Fibroblast of skin of scalp (primary cell): ENCODE data around the gene TMEM243.
"Not testable (repeated sequence)": the region's sequence is repeated elsewhere in the genome, so short reads cannot be mapped to it uniquely, and the experiment has no call there.

Experiments used
- DNase-seq: peaks from one replicate; pipeline ENCODE4 v3.0.0-alpha.2; 2013

Gene TMEM243

DNA sequence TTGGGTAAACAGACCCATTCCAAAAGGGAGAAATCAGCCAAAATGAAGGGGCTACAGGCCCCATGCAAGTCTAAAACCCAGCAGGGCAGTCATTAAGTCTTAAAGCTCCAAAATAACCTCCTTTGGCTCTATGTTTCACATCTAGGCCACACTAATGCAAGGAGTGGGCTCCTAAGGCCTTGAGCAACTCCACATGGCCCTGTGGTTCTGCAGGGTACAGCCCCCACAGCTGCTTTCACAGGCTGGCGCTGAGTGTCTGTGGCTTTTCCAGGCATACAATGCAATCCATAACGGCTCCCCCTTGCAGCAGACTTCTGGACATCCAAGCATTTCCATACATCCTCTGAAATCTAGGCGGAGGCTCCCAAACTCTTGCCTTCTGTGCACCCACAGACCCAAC, 9.0 kb downstream of the TMEM243 start:
- no peak for DNase-seq

DNA sequence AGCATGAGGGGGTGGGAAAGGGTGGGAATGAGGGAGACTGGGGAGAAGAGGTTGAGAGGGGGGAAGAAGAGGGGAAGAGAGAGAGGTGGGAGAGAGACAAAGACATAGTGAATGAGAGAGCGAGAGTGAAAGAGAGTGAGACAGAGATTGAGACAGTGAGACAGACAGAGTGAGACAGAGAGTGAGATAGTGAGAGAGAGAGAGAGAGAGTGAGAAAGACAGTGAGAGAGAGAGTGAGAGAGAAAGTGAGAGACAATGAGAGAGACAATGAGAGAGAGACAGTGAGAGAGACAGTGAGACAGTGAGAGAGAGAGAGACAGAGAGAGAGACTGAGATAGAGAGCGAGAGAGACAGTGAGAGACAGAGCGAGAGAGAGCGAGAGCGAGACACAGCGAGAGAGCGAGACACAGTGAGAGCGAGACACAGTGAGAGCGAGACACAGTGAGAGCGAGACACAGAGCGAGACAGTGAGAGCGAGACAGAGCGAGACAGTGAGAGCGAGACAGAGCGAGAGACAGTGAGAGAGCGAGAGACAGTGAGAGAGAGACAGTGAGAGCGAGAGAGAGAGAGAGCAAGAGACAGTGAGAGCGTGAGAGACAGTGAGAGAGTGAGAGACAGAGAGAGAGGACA, 10.1 kb downstream of the TMEM243 start:
- no peak for DNase-seq

DNA sequence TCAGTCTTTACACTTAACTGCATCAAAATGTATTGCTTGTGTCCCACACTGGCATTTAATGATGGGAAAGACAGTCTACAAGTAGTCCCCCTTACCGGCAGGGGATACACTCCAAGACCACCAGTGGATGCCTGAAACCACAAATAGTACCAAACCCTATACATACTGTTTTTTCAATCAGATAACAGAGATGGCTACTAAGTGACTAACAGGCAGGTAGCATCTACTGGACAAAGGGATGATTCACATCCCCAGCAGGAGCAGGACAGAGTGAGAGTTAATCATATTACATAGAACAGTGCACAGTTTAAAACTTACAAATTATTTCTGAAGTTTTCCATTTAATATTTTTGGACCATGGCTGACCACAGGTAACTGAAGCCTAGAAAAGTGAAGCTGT, 13.2 kb downstream of the TMEM243 start:
- no peak for DNase-seq

DNA sequence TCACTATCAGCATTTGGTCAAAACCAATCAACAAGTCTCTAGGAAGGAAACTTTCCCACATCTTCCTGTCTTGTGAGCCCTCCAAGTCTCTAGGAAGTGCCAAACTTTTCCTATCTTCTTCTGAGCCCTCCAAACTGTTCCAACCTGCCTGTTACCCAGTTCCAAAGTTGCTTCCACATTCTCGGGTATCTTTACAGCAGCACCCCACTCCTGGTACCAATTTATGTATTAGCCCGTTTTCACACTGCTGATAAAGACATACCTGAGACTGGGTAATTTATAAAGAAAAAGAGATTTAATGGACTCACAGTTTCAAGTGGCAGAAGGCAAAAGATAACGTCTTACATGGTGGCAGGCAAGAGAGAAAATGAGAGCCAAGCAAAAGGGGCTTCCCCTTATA, 13.8 kb downstream of the TMEM243 start:
- DNase-seq: not testable (repeated sequence)

DNA sequence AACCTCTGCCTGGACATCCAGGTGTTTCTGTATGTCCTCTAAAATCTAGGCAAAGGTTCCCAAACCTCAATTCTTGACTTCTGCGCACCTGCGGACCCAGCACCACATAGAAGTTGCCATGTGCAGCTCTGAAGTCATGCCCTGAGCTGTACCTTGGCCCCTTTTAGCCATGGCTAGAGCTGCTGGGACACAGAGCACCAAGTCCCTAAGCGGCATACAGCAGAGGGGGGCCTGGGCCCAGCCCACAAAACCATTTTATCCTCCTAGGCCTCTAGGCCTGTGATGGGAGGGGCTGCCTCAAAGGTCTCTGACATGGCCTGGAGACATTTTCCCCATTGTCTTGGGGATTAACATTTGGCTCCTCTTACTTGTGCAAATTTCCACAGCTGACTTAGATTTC, 14.6 kb downstream of the TMEM243 start:
- no peak for DNase-seq

DNA sequence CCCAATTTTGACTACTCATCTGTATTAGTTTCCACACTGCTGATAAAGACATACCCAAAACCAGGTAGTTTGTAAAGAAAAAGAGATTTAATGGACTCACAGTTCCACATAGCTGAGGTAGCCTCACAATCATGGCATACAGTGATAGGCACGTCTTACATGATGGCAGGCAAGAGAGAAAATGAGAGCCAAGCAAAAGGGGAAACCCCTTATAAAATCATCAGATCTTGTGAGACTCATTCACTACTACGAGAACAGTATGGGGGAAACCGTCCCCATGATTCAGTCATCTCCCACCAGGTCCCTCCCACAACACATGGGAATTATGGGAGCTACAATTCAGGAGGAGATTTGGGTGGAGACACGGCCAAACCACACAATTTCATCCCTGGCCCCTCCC, 15.6 kb downstream of the TMEM243 start:
- not testable (repeated sequence) for DNase-seq

DNA sequence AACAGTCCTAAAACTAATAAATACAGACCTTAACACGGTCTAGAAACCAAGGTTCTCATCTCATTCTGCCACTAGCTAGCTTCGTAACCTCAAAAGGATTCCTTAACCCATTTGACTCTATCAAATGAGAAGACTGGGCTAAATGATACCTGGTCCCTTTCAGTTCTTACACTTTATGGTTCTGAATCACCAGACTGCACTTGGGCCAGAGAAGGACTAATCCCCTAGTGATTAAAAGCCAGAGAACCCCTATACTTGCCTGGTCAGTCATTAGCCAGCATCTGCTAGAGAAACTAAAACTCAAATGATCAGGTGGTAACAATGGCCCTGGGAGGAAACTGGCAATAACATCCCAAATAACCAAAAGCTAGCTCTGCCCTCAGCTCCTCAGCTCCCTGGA, 16.8 kb downstream of the TMEM243 start:
- no peak for DNase-seq

DNA sequence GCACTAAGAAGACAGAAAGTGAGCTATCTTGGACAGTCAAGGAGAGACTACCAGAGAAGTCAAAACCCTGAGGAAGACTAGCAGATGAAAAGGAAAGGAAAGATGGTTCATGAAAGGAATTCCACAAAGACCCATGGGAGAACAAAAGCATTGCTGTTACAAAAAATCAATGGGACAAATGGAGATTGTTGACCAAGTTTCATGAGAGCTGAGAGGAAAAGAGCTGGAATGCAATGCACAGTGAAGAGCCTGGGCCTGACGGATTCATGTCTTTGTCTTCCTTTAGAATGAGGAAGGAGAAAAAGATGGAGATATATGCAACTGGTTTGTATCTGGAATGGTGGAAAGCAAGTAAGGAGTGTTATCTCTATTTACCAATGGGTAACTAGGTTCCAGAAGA, 17.3 kb downstream of the TMEM243 start:
- DNase-seq: no peak

DNA sequence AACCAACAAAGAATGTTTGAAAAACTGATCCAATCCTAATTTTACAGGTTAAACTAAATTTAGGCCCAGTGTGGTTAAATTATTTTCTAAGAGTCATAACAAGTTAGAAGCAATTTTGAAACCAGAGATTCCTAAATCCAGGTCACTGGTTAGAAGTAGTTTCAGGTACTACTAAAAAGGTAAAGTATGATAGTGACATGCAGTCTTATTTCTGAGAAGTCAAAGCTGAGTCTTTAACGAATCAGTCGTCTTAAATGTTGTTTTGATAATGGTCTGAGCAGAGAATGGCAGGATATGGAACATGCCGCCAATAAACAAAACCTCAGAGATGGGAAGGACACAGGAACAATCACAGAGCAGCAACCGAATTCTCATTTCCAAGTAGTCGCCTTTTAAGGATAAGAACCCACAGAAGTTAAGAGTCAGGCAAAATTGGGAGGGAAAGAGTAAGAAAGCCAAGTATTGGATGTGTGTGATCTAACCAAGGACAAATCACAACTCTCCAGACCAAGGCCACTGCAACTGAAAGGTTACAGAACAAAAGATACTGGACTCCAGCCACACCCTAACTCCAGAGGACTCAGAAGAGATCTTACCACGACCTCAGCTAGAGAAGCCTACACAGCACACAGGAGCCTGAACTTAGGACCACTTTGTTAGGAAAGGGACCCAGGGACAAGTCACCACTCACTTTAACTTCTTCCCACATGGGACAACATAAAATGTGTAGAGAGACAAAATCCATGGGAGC, 19.7 kb downstream of the TMEM243 start:
- DNase-seq: no peak

DNA sequence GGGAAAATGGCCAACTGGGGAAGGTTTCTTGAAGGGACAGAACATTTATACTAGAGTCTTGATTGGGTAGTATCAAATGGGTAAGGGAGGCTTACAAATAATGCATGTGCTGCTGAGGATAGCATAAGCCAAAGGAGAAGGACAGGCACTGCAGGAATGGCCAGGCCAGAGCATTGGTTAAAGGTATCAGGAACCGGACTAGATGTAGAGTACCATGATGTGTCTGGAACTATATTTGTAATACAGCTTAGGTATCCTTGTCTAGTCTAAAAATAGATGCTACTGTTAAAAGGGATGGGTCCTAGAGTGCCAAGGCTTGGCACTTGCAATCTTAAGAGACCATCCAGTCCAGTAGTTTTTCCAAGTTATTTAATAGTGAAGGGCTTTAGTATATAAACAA, 20.3 kb downstream of the TMEM243 start:
- DNase-seq: no peak

DNA sequence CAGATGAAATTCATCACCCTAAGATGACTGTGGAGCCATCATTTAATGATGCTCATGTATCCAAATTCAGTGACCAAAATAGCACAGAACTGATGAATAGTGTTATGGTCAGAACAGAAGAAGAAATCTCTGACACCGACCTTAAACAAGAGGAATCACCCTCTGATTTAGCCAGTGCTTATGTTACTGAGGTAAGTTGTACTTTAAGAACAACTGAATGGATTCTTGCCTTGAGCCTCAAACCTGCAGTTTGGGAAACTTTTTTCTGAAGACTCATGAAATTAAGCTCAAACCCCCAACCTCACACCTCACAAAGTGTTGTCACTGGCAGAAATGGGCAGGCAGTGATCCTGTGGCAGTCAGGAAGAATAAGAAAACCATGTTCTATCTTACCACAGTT, 25.6 kb downstream of the TMEM243 start:
- DNase-seq: no peak

DNA sequence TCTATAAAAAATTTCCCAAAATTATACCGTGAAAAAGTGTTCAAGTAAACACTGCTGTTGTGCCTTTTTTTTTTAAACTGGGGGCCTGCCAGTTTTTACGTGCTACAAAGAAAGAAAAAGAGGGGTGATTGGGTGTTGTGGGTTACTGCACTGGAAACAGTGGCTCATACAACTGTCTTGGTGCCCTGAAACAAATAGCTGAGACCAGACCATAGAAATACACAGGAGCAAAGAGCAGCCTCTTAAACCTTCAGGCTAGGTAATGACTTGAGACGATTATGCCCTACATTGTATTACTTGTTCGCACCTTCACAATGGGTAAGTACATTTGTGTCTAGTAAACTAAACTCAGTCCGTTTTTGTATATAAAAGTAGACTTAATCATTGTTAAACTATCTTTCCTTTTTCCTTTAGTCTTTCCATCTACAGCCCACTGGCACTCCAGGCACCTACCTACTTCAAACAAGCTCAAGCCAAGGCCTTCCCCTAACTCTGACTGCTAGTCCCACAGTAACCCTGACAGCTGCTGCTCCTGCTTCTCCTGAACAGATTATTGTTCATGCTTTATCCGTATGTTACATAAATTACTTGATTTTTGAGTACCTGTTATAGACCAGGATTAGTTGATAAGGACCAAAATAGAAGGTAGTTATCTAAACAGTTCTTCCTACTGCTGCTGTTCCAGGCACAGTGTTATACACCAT, 26.6 kb downstream of the TMEM243 start:
- no peak for DNase-seq

DNA sequence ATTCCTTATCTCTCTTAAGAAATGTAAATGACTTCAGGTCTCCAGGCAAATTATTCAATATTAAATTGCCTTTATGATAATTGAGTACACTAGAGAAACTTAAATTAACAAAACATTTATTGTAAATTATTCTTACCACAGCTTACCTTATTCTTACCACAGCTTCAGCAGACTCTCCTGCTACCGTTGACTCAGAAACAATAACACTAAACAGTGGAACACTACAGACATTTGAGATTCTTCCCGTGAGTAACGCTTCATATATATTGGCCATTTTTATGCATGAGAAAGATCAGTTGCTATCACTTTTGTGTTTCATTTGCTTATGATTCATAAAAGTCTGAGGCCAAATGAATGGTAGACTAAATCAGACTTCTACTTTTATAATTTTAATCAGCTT, 28.7 kb downstream of the TMEM243 start:
- DNase-seq: no peak

DNA sequence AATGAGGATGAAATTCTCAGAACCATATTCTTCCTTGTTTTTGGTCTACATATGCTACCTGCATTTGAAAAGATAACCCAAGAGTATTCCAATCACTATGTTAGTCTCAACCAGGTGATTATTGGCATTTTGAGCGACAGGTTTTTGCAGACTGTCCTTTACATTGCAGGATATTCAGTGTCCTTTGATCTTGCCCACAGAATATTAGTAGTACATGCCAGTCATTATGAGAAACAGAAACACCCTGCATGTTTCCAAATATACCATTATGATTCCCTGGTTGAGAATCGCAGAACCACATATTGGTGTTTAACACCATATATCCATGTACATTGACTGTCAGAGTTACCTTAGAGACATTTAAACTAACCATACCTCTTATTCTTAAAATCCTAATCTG, 30.6 kb downstream of the TMEM243 start:
- DNase-seq: no peak

DNA sequence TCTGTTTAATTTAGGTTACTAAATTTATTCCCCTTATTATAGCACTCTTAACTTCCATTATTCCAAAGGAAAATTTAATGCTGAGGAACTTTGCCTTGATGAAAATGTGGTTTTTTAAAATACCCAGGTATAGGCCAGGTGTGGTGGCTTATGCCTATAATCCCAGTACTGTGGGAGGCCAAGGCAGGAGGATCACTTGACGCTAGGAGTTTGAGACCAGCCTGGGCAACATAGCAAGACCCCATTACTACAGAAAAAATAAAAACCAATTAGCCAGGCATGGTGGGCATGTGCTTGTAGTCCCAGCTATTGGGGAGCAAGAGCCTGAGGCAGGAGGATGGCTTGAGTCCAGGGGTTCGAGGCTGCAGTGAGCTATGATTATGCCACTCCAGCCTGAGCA, 32.4 kb downstream of the TMEM243 start:
- DNase-seq: no peak

DNA sequence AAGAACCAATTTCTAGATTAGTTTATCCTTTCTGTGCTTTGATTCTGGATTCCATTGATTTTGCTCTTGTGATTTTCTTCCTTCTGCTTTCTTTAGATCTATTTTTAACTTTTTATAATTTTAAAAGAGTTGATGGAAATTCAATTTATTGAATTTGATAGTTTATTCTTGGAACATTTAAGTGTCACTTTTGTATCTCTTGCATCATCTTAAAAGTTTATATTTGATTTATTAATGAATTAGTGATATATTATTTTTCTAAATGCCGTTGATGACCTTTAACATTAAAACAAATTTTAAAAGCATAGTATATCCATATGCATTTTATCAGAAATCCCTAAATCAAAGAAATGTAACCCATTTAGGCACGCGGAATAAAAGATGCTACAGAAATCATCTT, 40.4 kb downstream of the TMEM243 start:
- DNase-seq: no peak

DNA sequence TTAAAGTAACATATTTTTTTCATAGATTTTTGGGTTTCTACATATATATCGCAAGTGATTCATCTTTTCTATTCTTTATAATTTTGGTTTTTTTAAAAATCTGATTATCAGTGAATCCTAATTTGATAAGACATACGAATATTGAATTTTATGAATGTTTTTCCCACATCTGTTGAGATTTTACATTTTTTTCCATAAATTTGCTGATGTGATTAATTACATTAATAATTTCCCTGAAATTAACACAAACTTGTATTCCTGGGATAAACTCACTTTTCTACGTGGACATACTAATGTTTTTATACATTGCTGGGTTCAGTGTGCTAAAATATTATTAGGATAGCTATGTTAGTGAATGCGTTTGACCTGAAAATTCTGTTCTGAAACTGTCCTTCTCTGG, 41.2 kb downstream of the TMEM243 start:
- no peak for DNase-seq

DNA sequence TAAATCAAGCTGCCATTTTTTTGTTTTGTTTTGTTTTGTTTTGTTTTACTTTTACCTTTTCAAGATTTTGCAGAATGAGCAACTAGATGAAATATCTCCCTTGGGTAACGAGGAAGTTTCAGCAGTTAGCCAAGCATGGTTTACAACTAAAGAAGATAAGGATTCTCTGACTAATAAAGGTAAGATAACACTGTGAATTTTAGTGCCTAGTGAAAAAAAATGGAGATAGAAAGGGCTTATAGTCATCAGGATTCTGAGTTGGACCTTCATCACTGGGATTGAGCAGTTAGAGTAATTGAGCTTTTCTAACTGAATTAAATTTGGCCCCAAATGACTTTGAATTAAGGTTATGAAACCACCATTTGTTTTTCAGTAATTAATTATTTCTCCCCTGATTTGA, 46.1 kb downstream of the TMEM243 start:
- no peak for DNase-seq

DNA sequence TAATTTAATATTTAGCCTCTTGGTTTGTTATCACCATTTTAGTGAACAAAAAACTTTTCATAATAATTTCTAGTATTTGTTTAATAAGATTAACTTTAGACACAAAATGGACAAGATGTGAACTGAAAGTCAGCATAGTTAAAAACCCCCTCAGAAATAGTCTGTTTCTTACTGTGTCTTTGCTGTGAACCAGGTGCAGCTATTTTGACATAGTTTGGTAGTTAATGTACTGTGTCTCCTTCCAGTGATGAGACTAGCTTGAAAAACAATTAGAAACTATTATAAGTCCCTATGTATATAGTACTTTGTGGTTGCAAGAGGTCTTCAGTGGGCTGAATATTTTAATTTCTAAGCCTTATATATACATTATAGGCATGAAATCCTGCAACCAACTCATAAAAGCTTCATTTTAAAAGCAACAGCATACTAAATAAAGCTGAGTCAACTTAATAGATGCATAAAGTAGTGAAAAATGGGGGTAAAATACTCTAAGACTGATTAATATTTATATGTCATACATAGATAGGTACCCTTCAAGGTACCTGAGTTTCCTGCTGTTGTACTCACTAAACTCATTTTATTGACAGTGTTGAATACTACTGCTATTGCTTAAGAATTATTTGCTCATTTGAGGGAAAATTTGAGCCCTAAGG, 48.1 kb downstream of the TMEM243 start:
- DNase-seq: no peak

DNA sequence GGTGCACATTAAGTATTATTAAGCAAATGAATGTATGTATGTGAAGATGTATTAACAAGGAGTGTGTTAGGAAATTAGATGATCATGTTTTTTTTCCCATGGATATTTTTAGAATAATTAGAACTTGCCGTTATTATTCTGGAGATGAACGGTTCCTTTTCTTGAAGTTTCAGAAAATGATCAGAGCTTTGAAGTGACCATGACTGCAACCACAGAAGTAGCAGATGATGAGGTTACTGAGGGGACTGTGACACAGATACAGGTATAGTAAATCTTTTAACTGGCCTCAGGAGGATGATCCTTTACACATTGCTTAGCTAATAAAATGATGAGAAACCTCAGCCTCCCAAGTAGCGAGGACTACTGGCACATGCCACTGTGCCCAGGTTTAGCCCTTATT, 48.7 kb downstream of the TMEM243 start:
- no peak for DNase-seq

DNA sequence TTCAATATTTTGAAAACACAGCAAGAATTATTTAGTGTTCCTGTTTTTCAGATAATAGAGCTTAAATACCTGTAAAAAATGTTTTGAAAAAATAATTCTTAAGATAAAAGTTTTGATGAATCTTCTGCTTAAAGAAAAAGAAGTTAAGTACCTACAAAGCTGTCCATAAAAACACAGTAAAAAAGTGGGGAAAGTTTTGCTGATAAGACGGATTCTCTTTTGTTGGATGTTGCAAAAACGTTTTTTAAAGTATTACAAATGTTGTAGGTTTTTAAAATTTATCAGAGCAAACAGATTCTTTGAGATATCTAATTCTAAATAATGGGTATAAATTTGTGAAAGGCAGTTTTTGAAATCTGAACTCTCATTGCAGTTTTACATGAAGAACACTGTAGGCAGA, 55.1 kb downstream of the TMEM243 start:
- DNase-seq: no peak

DNA sequence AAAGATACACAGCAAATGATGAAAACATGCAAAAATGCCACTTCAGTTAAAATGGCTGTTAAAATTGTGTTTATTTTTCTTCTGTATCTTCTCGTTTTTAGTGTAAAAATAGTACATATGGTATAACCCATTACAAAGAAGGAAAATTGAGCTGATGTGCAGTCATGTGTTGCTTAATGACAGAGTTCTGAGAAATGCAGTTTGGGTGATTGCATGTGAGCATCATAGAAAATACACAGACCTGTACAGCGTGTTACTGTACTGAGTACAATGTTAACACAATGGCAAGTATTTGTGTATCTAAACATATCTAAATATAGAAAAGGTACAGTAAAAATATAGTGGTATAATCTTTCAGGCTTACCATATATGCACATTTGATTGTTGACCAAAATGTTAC, 60.0 kb downstream of the TMEM243 start:
- no peak for DNase-seq

DNA sequence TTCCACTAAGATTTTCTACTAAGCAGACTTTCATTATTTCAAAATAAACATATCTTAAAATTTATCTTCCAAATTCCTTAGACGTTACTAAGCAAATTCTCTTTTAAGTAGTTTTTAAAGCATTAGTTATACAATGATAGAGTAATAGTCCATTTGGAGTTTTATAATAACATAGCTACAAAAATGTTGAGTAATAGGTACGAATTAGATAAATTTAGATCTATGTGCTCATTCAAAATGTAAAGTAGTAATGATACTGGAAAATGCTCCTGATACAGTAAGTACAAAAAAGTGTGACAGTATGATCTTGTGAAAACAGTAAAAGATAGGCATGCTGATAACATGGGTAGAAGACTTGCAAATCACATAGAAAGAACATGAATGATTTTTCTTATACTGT, 62.8 kb downstream of the TMEM243 start:
- DNase-seq: no peak

DNA sequence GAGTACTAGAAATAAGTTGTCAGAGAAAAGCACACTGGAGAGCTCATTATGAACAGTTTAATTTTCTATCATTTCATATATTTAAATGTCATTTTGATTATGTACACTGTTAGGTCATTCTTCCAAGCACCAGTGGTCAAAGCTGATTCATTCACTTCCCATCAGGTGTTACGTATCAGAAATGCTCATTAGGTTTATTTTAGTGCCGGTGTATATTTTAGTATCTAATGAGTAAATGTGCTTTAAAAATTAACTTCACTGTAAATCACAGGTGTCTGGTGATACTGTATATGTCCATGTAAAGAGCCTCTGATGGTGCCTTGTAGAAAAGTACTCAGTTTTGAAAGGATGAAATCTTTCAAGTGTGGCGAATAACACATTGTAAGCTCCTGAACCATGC, 63.7 kb downstream of the TMEM243 start:
- no peak for DNase-seq
